Neural cell (in vitro differentiated cells): Measurements from ENCODE around the gene FGD6. TPM values are rescaled to one million over a fixed set of nuclear protein-coding genes. Genes with fewer than 3 reads are reported as not detected.

Experiments used
- H2AFZ ChIP-seq: fragments of 200-600, 300-800 bp; sonication (generic), shearing (Covaris generic); 2 replicates; pipeline ENCODE4 v1.6.0; 2014; ENCODE audit warnings: low read depth, mild to moderate bottlenecking, antibody characterized with exemption, low read length, moderate library complexity
- H3F3A ChIP-seq: fragments of 200-600 bp; shearing (Covaris generic); 2 replicates; pipeline ENCODE4 v1.6.1; 2016; ENCODE audit warnings: mild to moderate bottlenecking, moderate library complexity, mixed read lengths, antibody characterized with exemption, low read length; ENCODE audit not compliant: insufficient read depth, poor library complexity, severe bottlenecking
- H3K27ac ChIP-seq: fragments of 200-600, 300-800 bp; sonication (generic), shearing (Covaris generic); 2 replicates; pipeline ENCODE4 v1.5.1; 2014; ENCODE audit warnings: mild to moderate bottlenecking, low read length, moderate library complexity
- H3K27me3 ChIP-seq: fragments of 300-800, 200-600 bp; sonication (generic), shearing (Covaris generic); 2 replicates; pipeline ENCODE4 v1.6.0; 2014; ENCODE audit warnings: mild to moderate bottlenecking, low read depth, low read length, moderate library complexity; ENCODE audit not compliant: insufficient read depth
- H3K36me3 ChIP-seq: fragments of 300-800, 200-600 bp; sonication (generic), shearing (Covaris generic); 2 replicates; pipeline ENCODE4 v1.5.1; 2014; ENCODE audit warnings: mild to moderate bottlenecking, antibody characterized with exemption, low read length, moderate library complexity; ENCODE audit not compliant: insufficient read depth
- H3K4me2 ChIP-seq: fragments of 300-800, 200-600 bp; sonication (generic), shearing (Covaris generic); 2 replicates; pipeline ENCODE4 v1.6.0; 2014; ENCODE audit warnings: mild to moderate bottlenecking, low read length
- H3K4me3 ChIP-seq: fragments of 300-800, 200-600 bp; sonication (generic), shearing (Covaris generic); 2 replicates; pipeline ENCODE4 v1.5.1; 2014; ENCODE audit warnings: mild to moderate bottlenecking, low read length, moderate library complexity
- H3K79me2 ChIP-seq: fragments of 200-600 bp; shearing (Covaris generic); replicated peaks from 2 replicates; pipeline ENCODE4 v1.6.0; 2014; ENCODE audit warnings: mild to moderate bottlenecking, low read length, moderate library complexity; ENCODE audit not compliant: insufficient read depth
- H3K9ac ChIP-seq: fragments of 300-800, 200-600 bp; sonication (generic), shearing (Covaris generic); 2 replicates; pipeline ENCODE4 v1.6.1; 2016; ENCODE audit warnings: mild to moderate bottlenecking, low read length, mixed read lengths
- H3K9me2 ChIP-seq: fragments of 200-600 bp; shearing (Covaris generic); 2 replicates; pipeline ENCODE4 v1.6.1; 2016; ENCODE audit warnings: mild to moderate bottlenecking, low read length, mixed read lengths; ENCODE audit not compliant: insufficient read depth
- H3K9me3 ChIP-seq: fragments of 200-600, 300-800 bp; sonication (generic), shearing (Covaris generic); 2 replicates; pipeline ENCODE4 v1.6.1; 2016; ENCODE audit warnings: mild to moderate bottlenecking, mixed run types, low read length, moderate library complexity, mixed read lengths
- H4K20me1 ChIP-seq: fragments of 200-600 bp; shearing (Covaris generic); 2 replicates; pipeline ENCODE4 v1.6.1; 2016; ENCODE audit warnings: mild to moderate bottlenecking, mixed run types; ENCODE audit not compliant: insufficient read depth
- CTCF ChIP-seq: fragments of 450-650 bp; IDR thresholded peaks from 2 replicates; pipeline ENCODE4 v1.5.1; 2014; ENCODE audit warnings: antibody characterized with exemption, mild to moderate bottlenecking, moderate library complexity; ENCODE audit not compliant: poor library complexity, severe bottlenecking
- EP300 ChIP-seq: fragments of 450-650 bp; conservative IDR thresholded peaks from 2 replicates; pipeline ENCODE4 v1.6.1; 2014; ENCODE audit warnings: antibody characterized with exemption, mild to moderate bottlenecking, moderate library complexity; ENCODE audit not compliant: poor library complexity, severe bottlenecking
- EZH2 ChIP-seq: fragments of 200-600, 300-800 bp; shearing (Covaris generic), sonication (generic); IDR thresholded peaks from 2 replicates; pipeline ENCODE4 v1.6.1; 2014; ENCODE audit warnings: antibody characterized with exemption, low read length, borderline replicate concordance, mild to moderate bottlenecking; ENCODE audit not compliant: insufficient read depth, poor library complexity, severe bottlenecking
- MXI1 ChIP-seq: fragments of 450-650 bp; conservative IDR thresholded peaks from 2 replicates; pipeline ENCODE4 v1.6.1; 2014; ENCODE audit warnings: antibody characterized with exemption, mild to moderate bottlenecking; ENCODE audit not compliant: poor library complexity, severe bottlenecking
- POLR2AphosphoS5 ChIP-seq: IDR thresholded peaks from 2 replicates; pipeline ENCODE4 v1.6.1; 2012
- RAD21 ChIP-seq: fragments of 450-650 bp; conservative IDR thresholded peaks from 2 replicates; pipeline ENCODE4 v1.6.1; 2014; ENCODE audit warnings: antibody characterized with exemption, mild to moderate bottlenecking, moderate library complexity
- REST ChIP-seq: IDR thresholded peaks from 2 replicates; pipeline ENCODE4 v1.6.1; 2012; ENCODE audit warnings: borderline replicate concordance
- SMC3 ChIP-seq: fragments of 450-650 bp; conservative IDR thresholded peaks from 2 replicates; pipeline ENCODE4 v1.6.1; 2014; ENCODE audit warnings: antibody characterized with exemption, mild to moderate bottlenecking, moderate library complexity; ENCODE audit not compliant: poor library complexity
- TAF1 ChIP-seq: IDR thresholded peaks from 2 replicates; pipeline ENCODE4 v1.6.1; 2012; ENCODE audit warnings: low read depth
- polyA plus RNA-seq: library from polyadenylated mRNA; depleted of rRNA; stranded (reverse); fragments of >200 nt; gene quantifications from 2 replicates; pipeline ENCODE4 v1.2.3, GENCODE V29; 2014

FGD6 gene
- polyA plus RNA-seq, 1 donor from 2014 or later, result 4.6 TPM

- Histone ChIP-seq H3K4me3 (no peak overlapping the region), H3F3A (no peaks in the 10 kb centered on the region), H3K27ac (no peak overlapping the region), H3K4me2 (no peak overlapping the region), H3K9me3 (no peaks in the 10 kb centered on the region), H3K36me3 (no peaks in the 10 kb centered on the region), H2AFZ (no peak overlapping the region), H3K27me3 (no peaks in the 10 kb centered on the region), H3K9me2 (no peaks in the 10 kb centered on the region), H3K79me2 (no peaks in the 10 kb centered on the region), H3K9ac (no peak overlapping the region), H4K20me1 (no peaks in the 10 kb centered on the region)
- TF ChIP-seq REST (no peak), EP300 (no peak), EZH2 (no peak), CTCF (no peak), POLR2AphosphoS5 (no peak), SMC3 (no peak), RAD21 (no peak), MXI1 (no peak)
These were observed 116.7 kb downstream of the FGD6 start for GRCh38 chr12:95100264-95101190.

GRCh38 chr12:95099270-95099790 lies 117.9 kb downstream of the FGD6 start:
- H3K9me2 ChIP-seq, result no peaks in the 10 kb centered on the region
- no peak overlapping the region for H3K4me3 ChIP-seq
- no peaks in the 10 kb centered on the region for H3K36me3 ChIP-seq
- no peaks in the 10 kb centered on the region for H4K20me1 ChIP-seq
- TF ChIP-seq RAD21 (no peak), CTCF (no peak), EZH2 (no peak), EP300 (no peak), MXI1 (no peak), SMC3 (no peak), TAF1 (no peak), POLR2AphosphoS5 (no peak), REST (no peak)
- no peaks in the 10 kb centered on the region for H3F3A ChIP-seq
- H3K9ac ChIP-seq, result no peak overlapping the region
- H3K9me3 ChIP-seq, result no peaks in the 10 kb centered on the region
- H2AFZ ChIP-seq, result no peak overlapping the region
- H3K79me2 ChIP-seq, result no peaks in the 10 kb centered on the region
- H3K4me2 ChIP-seq, result no peak overlapping the region
- no peaks in the 10 kb centered on the region for H3K27me3 ChIP-seq
- no peak overlapping the region for H3K27ac ChIP-seq
